PC-3 (cell line): ENCODE data around the gene HPN. TPM values are rescaled to one million over a fixed set of nuclear protein-coding genes. Genes with fewer than 3 reads are reported as not detected.

Experiments used
- ATAC-seq: fragments of 200-7000 bp; cut with Tn5 transposase; 2 replicates; pipeline ENCODE4 v1.9.1; 2020; ENCODE audit warnings: mild to moderate bottlenecking, moderate library complexity
- BruUV-seq: library from RNA; stranded (reverse); fragments of 400-500 nt; replicated peaks from 2 replicates; lab custom pipeline; 2021; lab: Mats Ljungman, UMichigan
- CTCF ChIA-PET: fragments of 300-600 bp; sonication (Branson Sonifier 250); formaldehyde crosslinking; loops from one replicate; lab custom pipeline; 2022; ENCODE audit warnings: antibody characterized with exemption; lab: Charles Lee
- POLR2A ChIA-PET: fragments of 300-600 bp; sonication (Branson Sonifier 250); formaldehyde crosslinking; loops from one replicate; lab custom pipeline; 2022; ENCODE audit warnings: antibody characterized with exemption; ENCODE audit not compliant: unreplicated experiment; lab: Charles Lee
- DNase-seq: peaks from one replicate; pipeline ENCODE4 v3.0.0-alpha.2; 2015
- H2AFZ ChIP-seq: fragments of 300-600 bp; sonication (generic); 2 replicates; pipeline ENCODE4 v1.6.0; 2016; ENCODE audit warnings: antibody characterized with exemption, low read length
- H3F3A ChIP-seq: fragments of 300-600 bp; sonication (generic); one replicate; pipeline ENCODE4 v1.6.0; 2017; ENCODE audit warnings: antibody characterized with exemption, low read length, control low read depth, mild to moderate bottlenecking; ENCODE audit not compliant: unreplicated experiment
- H3K27ac ChIP-seq: fragments of 300-600 bp; sonication (generic); 2 replicates; pipeline ENCODE4 v1.5.1; 2016; ENCODE audit warnings: mild to moderate bottlenecking, low read length
- H3K27me3 ChIP-seq: fragments of 300-600 bp; sonication (generic); 2 replicates; pipeline ENCODE4 v1.6.1; 2016; ENCODE audit warnings: low read length, mixed read lengths
- H3K36me3 ChIP-seq: fragments of 300-600 bp; sonication (generic); 2 replicates; pipeline ENCODE4 v1.6.1; 2016; ENCODE audit warnings: low read depth, mixed run types, low read length, mixed read lengths
- H3K4me1 ChIP-seq: fragments of 300-600 bp; sonication (generic); 2 replicates; pipeline ENCODE4 v1.5.1; 2016; ENCODE audit warnings: low read length; ENCODE audit not compliant: insufficient read depth
- H3K4me2 ChIP-seq: fragments of 300-600 bp; sonication (generic); 2 replicates; pipeline ENCODE4 v1.6.0; 2016; ENCODE audit warnings: low read length
- H3K4me3 ChIP-seq: fragments of 300-600 bp; sonication (generic); 2 replicates; pipeline ENCODE4 v1.5.1; 2016; ENCODE audit warnings: mild to moderate bottlenecking, low read length, mixed read lengths
- H3K79me2 ChIP-seq: fragments of 300-600 bp; sonication (generic); 2 replicates; pipeline ENCODE4 v1.6.1; 2017; ENCODE audit warnings: low read length, mixed read lengths
- H3K9ac ChIP-seq: fragments of 300-600 bp; sonication (generic); 2 replicates; pipeline ENCODE4 v1.6.0; 2016; ENCODE audit warnings: mild to moderate bottlenecking, low read length
- H3K9me2 ChIP-seq: fragments of 300-600 bp; sonication (generic); replicated peaks from 2 replicates; pipeline ENCODE4 v1.6.1; 2016; ENCODE audit warnings: mixed run types, low read length, mixed read lengths
- H3K9me3 ChIP-seq: fragments of 300-600 bp; sonication (generic); 2 replicates; pipeline ENCODE4 v1.6.1; 2016; ENCODE audit warnings: low read length, mixed read lengths
- H4K20me1 ChIP-seq: fragments of 300-600 bp; sonication (generic); 2 replicates; pipeline ENCODE4 v1.6.1; 2016; ENCODE audit warnings: low read length, mixed read lengths
- EZH2 ChIP-seq: fragments of 300-600 bp; sonication (generic); IDR thresholded peaks from one replicate; pipeline ENCODE4 v1.6.1; 2017; ENCODE audit warnings: antibody characterized with exemption, mild to moderate bottlenecking, low read length; ENCODE audit not compliant: unreplicated experiment
- EZH2phosphoT487 ChIP-seq: fragments of 300-600 bp; sonication (generic); IDR thresholded peaks from 2 replicates; pipeline ENCODE4 v1.6.1; 2018; ENCODE audit warnings: mild to moderate bottlenecking, antibody characterized with exemption, low read length, borderline replicate concordance
- intact Hi-C: fragments of 100-400 bp; cut with micrococcal nuclease; formaldehyde crosslinking; loops from 2 replicates; pipeline ENCODE4 v1.9.0; 2023
- total RNA-seq: library from RNA; depleted of rRNA; stranded (reverse); fragments of >200 nt; gene quantifications from 2 replicates; pipeline ENCODE4 v1.2.3, GENCODE V29; 2014
- TF ChIP-seq, protein P1 (sequence below): fragments of 300-600 bp; sonication (generic); conservative IDR thresholded peaks from 2 replicates; pipeline ENCODE4 v1.5.1; 2017; ENCODE audit warnings: antibody characterized with exemption, low read depth, mild to moderate bottlenecking, low read length

The HPN gene
- total RNA-seq, 1 experiment from 2014 or later: 0.18 TPM

DNA sequence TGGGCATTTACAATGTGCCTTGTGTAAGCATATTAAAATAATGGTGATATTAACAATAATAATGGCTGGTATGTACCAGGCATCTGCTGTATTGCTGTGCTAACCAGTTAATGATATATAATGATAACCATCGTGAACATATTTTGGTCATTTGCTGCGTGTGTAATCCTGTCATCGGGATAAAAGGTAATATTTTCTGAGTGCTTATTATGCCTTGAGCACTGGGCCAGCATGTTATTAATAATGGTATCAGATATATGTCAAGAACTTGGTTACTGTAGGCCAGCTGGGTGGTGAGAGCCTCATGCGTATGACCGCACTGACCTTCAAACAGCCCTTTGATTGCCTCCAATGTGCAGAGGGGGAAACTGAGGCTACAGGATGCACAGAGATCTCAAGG, 51.9 kb downstream of the HPN start:
- CTCF ChIA-PET: no interaction called here
- H3K4me3 ChIP-seq: no peak overlapping the region
- DNase-seq: no peak
- H3K27ac ChIP-seq: no peak overlapping the region
- intact Hi-C loops: loop anchor here (5.0 kb wide), 1 partner anchor 36 kb away; no protein-coding TSS in a partner anchor
- H3K79me2 ChIP-seq: no peaks in the 10 kb centered on the region
- no peaks in the 10 kb centered on the region for H3K27me3 ChIP-seq
- TF ChIP-seq, protein P1, sequence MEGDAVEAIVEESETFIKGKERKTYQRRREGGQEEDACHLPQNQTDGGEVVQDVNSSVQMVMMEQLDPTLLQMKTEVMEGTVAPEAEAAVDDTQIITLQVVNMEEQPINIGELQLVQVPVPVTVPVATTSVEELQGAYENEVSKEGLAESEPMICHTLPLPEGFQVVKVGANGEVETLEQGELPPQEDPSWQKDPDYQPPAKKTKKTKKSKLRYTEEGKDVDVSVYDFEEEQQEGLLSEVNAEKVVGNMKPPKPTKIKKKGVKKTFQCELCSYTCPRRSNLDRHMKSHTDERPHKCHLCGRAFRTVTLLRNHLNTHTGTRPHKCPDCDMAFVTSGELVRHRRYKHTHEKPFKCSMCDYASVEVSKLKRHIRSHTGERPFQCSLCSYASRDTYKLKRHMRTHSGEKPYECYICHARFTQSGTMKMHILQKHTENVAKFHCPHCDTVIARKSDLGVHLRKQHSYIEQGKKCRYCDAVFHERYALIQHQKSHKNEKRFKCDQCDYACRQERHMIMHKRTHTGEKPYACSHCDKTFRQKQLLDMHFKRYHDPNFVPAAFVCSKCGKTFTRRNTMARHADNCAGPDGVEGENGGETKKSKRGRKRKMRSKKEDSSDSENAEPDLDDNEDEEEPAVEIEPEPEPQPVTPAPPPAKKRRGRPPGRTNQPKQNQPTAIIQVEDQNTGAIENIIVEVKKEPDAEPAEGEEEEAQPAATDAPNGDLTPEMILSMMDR: no peak
- TF ChIP-seq EZH2phosphoT487 (no peak), EZH2 (no peak)
- H3F3A ChIP-seq: no peaks in the 10 kb centered on the region
- H3K9ac ChIP-seq: no peak overlapping the region
- no peaks in the 10 kb centered on the region for H3K9me2 ChIP-seq
- no peaks in the 10 kb centered on the region for H3K9me3 ChIP-seq
- H3K36me3 ChIP-seq: no peaks in the 10 kb centered on the region
- ATAC-seq: no peak
- peaks cover 10% of the 10 kb centered on the region for H3K4me1 ChIP-seq
- BruUV-seq: no TSS peak
- no peak overlapping the region for H2AFZ ChIP-seq
- POLR2A ChIA-PET: no interaction called here
- H3K4me2 ChIP-seq: no peak overlapping the region
- no peaks in the 10 kb centered on the region for H4K20me1 ChIP-seq

DNA sequence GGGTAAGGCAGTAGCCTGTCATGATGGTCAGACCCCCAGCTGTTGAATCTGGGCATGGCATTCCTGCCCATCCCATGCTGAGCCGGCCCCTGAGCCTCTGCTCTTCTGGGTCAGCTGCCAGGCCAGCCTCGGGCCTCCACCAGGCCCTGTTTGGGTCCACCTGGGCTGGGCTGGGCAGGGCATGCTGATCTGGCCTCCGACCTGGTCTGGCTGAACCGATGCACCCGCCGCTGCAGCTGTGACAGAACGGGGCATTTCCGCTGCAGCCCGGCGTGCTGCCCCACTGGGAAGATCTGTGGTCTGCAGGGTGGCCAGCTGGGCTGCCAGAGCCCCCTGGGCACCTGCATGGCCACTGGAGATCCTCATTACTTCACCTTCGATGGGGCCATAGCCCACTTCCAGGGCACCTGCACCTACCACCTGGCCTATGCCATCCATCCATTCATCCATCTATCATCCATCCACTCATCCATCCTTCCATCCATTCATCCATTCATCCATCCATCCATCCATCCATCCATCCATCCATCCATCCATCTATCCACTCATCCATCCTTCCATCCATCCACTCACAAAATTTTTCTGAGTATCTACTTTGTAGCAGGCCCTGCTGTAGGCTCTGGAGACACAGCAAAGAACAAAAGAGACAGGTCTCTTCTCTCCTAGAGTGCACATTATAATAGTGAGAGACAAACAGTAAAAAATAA, 52.6 kb downstream of the HPN start:
- DNase-seq: no peak
- H4K20me1 ChIP-seq: no peaks in the 10 kb centered on the region
- H3K4me1 ChIP-seq: peaks cover 10% of the 10 kb centered on the region
- no peaks in the 10 kb centered on the region for H3K36me3 ChIP-seq
- no peaks in the 10 kb centered on the region for H3F3A ChIP-seq
- no peak overlapping the region for H3K9ac ChIP-seq
- no peak overlapping the region for H2AFZ ChIP-seq
- ChIA-PET POLR2A (no interaction called here), CTCF (no interaction called here)
- TF ChIP-seq EZH2phosphoT487: no peak
- TF ChIP-seq, protein P1: no peak
- TF ChIP-seq EZH2: no peak
- no TSS peak for BruUV-seq
- H3K4me3 ChIP-seq: no peak overlapping the region
- H3K79me2 ChIP-seq: no peaks in the 10 kb centered on the region
- H3K27me3 ChIP-seq: no peaks in the 10 kb centered on the region
- H3K4me2 ChIP-seq: no peak overlapping the region
- no peaks in the 10 kb centered on the region for H3K9me2 ChIP-seq
- intact Hi-C loops: loop anchor here (5.0 kb wide), 1 partner anchor 37 kb away; no protein-coding TSS in a partner anchor
- no peak overlapping the region for H3K27ac ChIP-seq
- no peak for ATAC-seq
- no peaks in the 10 kb centered on the region for H3K9me3 ChIP-seq

DNA sequence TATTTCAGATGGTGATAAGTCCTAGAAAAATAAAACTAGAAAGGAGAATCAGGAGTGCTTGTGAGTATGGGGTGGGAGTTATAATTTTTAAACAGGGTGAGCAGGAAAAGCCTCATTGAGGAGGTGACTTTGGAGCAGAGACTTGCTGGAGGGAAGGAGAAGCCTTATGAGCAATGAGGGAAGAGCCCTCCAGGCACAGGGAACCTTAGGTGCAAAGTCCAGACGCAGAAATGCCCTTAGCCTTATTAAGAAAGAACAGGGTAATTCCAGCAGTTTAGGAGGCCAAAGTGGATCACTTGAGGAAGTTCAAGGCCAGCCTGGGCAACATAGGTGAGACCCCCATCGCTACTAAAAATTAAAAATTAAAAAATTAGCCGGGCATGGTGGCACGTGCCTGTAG, 53.1 kb downstream of the HPN start:
- ChIA-PET CTCF (no interaction called here), POLR2A (no interaction called here)
- no peak for ATAC-seq
- Histone ChIP-seq H3K9me3 (no peaks in the 10 kb centered on the region), H3K4me1 (peaks cover 10% of the 10 kb centered on the region), H3K27ac (no peak overlapping the region), H3K4me2 (no peak overlapping the region), H3K27me3 (no peaks in the 10 kb centered on the region), H3K79me2 (no peaks in the 10 kb centered on the region), H3F3A (no peaks in the 10 kb centered on the region), H3K36me3 (no peaks in the 10 kb centered on the region), H2AFZ (no peak overlapping the region), H3K4me3 (no peak overlapping the region), H3K9ac (no peak overlapping the region), H3K9me2 (no peaks in the 10 kb centered on the region), H4K20me1 (no peaks in the 10 kb centered on the region)
- no peak for DNase-seq
- intact Hi-C loops: loop anchor here (5.0 kb wide), 1 partner anchor 37 kb away; no protein-coding TSS in a partner anchor
- BruUV-seq: no TSS peak
- no peak for TF ChIP-seq EZH2phosphoT487
- TF ChIP-seq EZH2: no peak
- TF ChIP-seq, protein P1: no peak
